ENCODE data around the gene ERMARD.

The ERMARD gene

DNA sequence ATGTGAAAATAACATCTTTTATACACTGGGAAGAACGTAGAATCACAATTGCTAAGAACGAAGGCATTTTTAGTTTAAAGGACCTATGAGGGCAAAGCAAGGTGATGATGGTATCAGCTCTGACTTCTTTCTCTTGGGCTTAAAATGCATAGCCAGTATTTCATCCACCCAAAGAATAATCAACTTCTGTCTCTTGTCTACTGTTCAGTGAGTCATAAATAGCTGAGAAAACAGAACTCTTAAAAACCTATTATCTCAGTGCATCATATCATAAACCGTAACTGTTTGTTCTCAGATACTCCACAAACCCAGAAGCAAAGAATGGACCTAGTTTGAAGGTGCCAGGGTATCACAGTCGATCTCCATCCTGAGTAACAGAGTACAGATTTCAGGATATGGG, 32.3 kb upstream of the ERMARD start:
- Histone ChIP-seq H3K36me3 (ENCODE audit: insufficient read depth, low read length) (peaks cover 45% of the 10 kb centered on the region), H3K27ac (no peak overlapping the region), H3K4me3 (no peak overlapping the region), H3K9ac (ENCODE audit: insufficient read length) (no peak overlapping the region), H3K9me3 (ENCODE audit: low read depth, low read length) (no peaks in the 10 kb centered on the region)
- TF ChIP-seq EZH2 (IDR thresholded peaks at IDR 0.05) (no peak), POLR2AphosphoS5 (IDR thresholded peaks at IDR 0.05; ENCODE audit: borderline replicate concordance, low read depth, low read length) (no peak), FOXP2 (optimal IDR thresholded peaks at IDR 0.05; ENCODE audit: control extremely low read depth, extremely low read length, insufficient read depth) (no peak)
- DNase-seq (ENCODE audit: low read depth, low spot score) = no peak

DNA sequence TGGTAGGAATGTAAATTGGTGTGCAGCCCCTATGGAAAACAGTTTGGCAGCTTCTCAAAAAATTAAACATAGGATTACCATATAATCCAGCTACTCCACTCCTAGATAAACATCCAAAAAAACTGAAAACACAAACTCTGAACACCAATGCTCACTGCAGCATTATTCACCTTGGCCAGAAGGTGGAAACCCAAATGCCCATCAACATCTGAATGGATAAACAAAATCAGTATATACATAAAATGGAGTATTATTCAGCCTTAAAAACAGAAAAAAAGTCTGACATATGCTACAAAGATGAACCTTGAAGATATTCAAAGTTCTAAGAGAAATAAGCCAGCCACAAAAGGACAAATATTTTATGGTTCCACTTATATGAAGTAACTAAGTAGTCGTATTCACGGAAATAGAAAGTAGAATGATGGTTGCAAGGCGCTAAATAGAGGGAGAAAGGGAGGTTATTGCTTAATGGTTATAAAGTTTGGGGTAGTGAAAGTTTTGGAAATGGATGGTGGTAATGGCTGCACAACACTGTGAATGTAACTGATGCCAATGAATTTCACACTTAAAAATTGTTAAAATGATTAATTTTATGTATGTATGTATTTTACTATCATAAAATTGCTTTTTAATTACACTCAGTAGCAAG, 31.1 kb upstream of the ERMARD start:
- Histone ChIP-seq H3K9me3 (ENCODE audit: low read depth, low read length) (no peaks in the 10 kb centered on the region), H3K9ac (ENCODE audit: insufficient read length) (no peak overlapping the region), H3K27ac (no peak overlapping the region), H3K4me3 (no peak overlapping the region), H3K36me3 (ENCODE audit: insufficient read depth, low read length) (peaks cover 32% of the 10 kb centered on the region)
- DNase-seq (ENCODE audit: low read depth, low spot score) = no peak
- TF ChIP-seq EZH2 (IDR thresholded peaks at IDR 0.05) (no peak), POLR2AphosphoS5 (IDR thresholded peaks at IDR 0.05; ENCODE audit: borderline replicate concordance, low read depth, low read length) (no peak), FOXP2 (optimal IDR thresholded peaks at IDR 0.05; ENCODE audit: control extremely low read depth, extremely low read length, insufficient read depth) (no peak)

DNA sequence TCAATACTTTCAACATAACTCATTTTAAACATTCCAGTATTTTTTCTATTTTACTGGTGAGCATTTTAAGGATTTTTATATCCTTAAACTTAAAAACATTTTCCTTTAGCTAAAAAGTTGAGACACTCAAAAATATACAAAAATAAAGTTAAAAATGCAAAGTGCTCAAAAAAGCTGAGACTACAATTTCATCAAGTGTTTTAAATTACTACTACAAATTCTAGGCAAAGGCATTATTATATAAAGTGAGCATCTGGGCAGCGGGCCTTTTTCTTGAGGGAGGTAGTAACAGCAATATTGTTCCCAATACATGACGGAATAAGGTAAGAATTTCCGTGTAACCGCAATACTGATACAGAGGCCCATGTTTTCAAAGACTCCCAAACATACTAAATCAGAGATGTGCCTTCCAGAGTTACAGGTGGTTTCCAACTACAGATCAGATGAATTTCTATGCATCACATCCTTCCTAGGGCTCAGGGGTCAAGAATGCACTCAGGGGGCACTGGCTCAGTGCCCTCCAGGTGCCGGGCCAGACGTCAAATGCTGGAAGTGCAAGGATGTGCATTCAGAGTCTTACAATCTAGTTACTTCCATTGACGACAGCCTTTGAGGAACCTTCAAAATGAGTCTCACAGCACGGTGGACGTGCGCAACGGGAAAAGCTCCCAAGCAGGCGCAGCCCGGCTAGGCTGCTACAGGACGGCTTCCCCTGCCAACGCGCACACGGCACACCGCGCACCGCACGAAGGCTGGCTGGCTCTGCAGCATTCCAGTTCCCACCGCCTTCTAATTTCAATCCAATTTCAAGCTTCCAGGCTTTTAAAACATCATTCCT, 28.8 kb upstream of the ERMARD start:
- peak overlapping the region; percentile 91 for H3K4me3 ChIP-seq
- H3K27ac ChIP-seq = peak overlapping the region; percentile 59; the same call in 1 of the 2 replicates
- no peaks in the 10 kb centered on the region for H3K9me3 ChIP-seq (ENCODE audit: low read depth, low read length)
- peak overlapping the region; percentile 80 for H3K9ac ChIP-seq (ENCODE audit: insufficient read length)
- DNase-seq (ENCODE audit: low read depth, low spot score) = no peak
- H3K36me3 ChIP-seq (ENCODE audit: insufficient read depth, low read length) = 0 out of 2 replicates have a peak, but pooled peaks cover 12% of the 10 kb centered on the region
- TF ChIP-seq FOXP2 (optimal IDR thresholded peaks at IDR 0.05; ENCODE audit: control extremely low read depth, extremely low read length, insufficient read depth) (no peak), POLR2AphosphoS5 (IDR thresholded peaks at IDR 0.05; ENCODE audit: borderline replicate concordance, low read depth, low read length) (no peak), EZH2 (IDR thresholded peaks at IDR 0.05) (no peak)

GRCh38 chr6:169723200-169723909, 28.1 kb upstream of the ERMARD start:
- Histone ChIP-seq H3K27ac (peak overlapping the region; percentile 59; the same call in 1 of the 2 replicates), H3K4me3 (peak overlapping the region; percentile 91), H3K9me3 (ENCODE audit: low read depth, low read length) (no peaks in the 10 kb centered on the region), H3K36me3 (ENCODE audit: insufficient read depth, low read length) (0 out of 2 replicates have a peak, but pooled peaks cover 8% of the 10 kb centered on the region), H3K9ac (ENCODE audit: insufficient read length) (peak overlapping the region; percentile 80)
- DNase-seq (ENCODE audit: low read depth, low spot score) = peak; percentile 37
- TF ChIP-seq POLR2AphosphoS5 (IDR thresholded peaks at IDR 0.05; ENCODE audit: borderline replicate concordance, low read depth, low read length) (no peak), EZH2 (IDR thresholded peaks at IDR 0.05) (no peak), FOXP2 (optimal IDR thresholded peaks at IDR 0.05; ENCODE audit: control extremely low read depth, extremely low read length, insufficient read depth) (no peak)

DNA sequence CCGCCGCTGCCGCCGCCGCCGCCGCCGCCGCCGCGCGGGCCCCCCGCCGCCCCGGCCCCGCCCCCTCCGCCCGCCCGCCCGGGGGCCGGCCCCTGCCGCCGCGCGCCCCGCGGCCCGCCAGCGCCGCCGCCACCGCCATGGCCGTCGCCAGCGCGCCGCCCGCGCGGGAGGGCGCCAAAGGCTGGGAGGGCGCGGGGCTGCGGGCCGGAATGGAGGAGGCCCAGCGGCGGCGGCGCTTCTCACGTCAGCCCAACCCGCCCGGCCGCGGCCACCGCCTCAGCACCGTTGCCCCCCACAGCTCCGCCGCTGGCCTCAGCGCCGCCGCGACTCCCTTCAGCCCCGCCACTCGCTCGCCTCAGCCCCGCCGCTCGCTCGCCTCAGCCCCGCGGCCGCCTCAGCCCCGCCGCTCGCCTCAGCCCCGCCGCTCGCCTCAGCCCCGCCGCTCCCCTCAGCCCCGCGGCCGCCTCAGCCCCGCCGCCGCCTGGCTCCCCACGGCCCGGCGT, 27.4 kb upstream of the ERMARD start:
- Histone ChIP-seq H3K9ac (ENCODE audit: insufficient read length) (peak overlapping the region; percentile 60), H3K27ac (no peak overlapping the region)
- no peak for DNase-seq (ENCODE audit: low read depth, low spot score)

DNA sequence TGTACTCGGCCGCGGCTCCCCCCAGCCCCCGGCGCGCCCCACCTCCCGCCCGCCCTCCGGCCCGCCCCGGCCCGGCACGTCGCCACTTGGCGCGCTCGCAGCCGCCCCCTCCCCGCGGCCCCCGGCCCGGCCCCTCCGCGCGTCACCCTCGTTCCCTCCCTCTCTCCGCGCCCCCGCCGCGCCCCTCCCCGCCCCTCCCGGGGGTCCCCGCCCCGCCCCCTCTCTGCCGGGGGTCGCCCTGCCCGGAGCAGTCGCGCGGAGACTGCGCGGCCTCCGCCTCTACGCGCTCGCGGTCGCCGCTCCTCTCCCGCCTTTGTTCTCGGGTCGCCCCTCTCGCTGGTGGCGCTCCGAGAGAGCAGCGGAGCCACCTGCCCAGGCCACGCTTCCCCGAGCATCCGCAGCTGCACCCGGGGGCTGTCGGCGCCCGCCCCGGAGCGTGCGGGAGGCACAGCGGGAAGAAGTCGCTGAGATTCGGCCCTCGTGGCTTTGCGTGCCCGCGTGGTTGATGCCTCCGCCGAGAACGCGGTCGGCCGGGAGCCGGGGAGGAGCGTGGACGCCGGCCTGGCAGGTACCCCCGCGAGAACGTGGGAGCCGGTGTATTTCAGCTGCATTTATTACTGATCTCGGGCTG, 26.8 kb upstream of the ERMARD start, which contains the start of gene PHF10:
TSS of gene PHF10 (minus strand) at position 7 of the 631 bp plus-strand sequence. CDS start 569 bp downstream, outside the sequence.
- DNase-seq (ENCODE audit: low read depth, low spot score) = no peak
- Histone ChIP-seq H3K4me3 (peak within 1 kb of the TSS; percentile 92), H3K9ac (ENCODE audit: insufficient read length) (peak within 1 kb of the TSS; percentile 88), H3K27ac (peak within 1 kb of the TSS; percentile 62), H3K36me3 (ENCODE audit: insufficient read depth, low read length) (no peaks in the 10 kb centered on the region), H3K9me3 (ENCODE audit: low read depth, low read length) (no peaks in the 10 kb centered on the region)
- TF ChIP-seq FOXP2 (optimal IDR thresholded peaks at IDR 0.05; ENCODE audit: control extremely low read depth, extremely low read length, insufficient read depth) = no peak
- TF ChIP-seq EZH2 (IDR thresholded peaks at IDR 0.05) = no peak
- TF ChIP-seq POLR2AphosphoS5 (IDR thresholded peaks at IDR 0.05; ENCODE audit: borderline replicate concordance, low read depth, low read length) = peak; percentile 94

More for the DNA sequence above, 27.4 kb upstream of the ERMARD start:
- H3K4me3 ChIP-seq = peak overlapping the region; percentile 72
- H3K36me3 ChIP-seq (ENCODE audit: insufficient read depth, low read length) = 0 out of 2 replicates have a peak, but pooled peaks cover 5% of the 10 kb centered on the region
- TF ChIP-seq POLR2AphosphoS5 (IDR thresholded peaks at IDR 0.05; ENCODE audit: borderline replicate concordance, low read depth, low read length) (no peak), EZH2 (IDR thresholded peaks at IDR 0.05) (no peak), FOXP2 (optimal IDR thresholded peaks at IDR 0.05; ENCODE audit: control extremely low read depth, extremely low read length, insufficient read depth) (no peak)
- H3K9me3 ChIP-seq (ENCODE audit: low read depth, low read length) = no peaks in the 10 kb centered on the region

GRCh38 chr6:169725125-169726048, 26.0 kb upstream of the ERMARD start:
- Histone ChIP-seq H3K4me3 (peak overlapping the region; percentile 92), H3K9me3 (ENCODE audit: low read depth, low read length) (no peaks in the 10 kb centered on the region), H3K9ac (ENCODE audit: insufficient read length) (peak overlapping the region; percentile 88), H3K27ac (peak overlapping the region; percentile 62), H3K36me3 (ENCODE audit: insufficient read depth, low read length) (no peaks in the 10 kb centered on the region)
- DNase-seq (ENCODE audit: low read depth, low spot score) = no peak
- TF ChIP-seq POLR2AphosphoS5 (IDR thresholded peaks at IDR 0.05; ENCODE audit: borderline replicate concordance, low read depth, low read length) = no peak
- no peak for TF ChIP-seq EZH2 (IDR thresholded peaks at IDR 0.05)
- no peak for TF ChIP-seq FOXP2 (optimal IDR thresholded peaks at IDR 0.05; ENCODE audit: control extremely low read depth, extremely low read length, insufficient read depth)

Measured in SK-N-MC (cell line).